Measurements from ENCODE around the gene TGFBR1.

The TGFBR1 gene

GRCh38 chr9:99101271-99101670 is 3.6 kb upstream of the TGFBR1 start:
- H3K4me1 ChIP-seq (ENCODE audit: insufficient read depth, low read length), result peaks cover 12% of the 10 kb centered on the region; the same call in 1 of the 2 replicates
- H3K27ac ChIP-seq (ENCODE audit: low read length), result no peak overlapping the region
- no peak overlapping the region for H3K4me3 ChIP-seq (ENCODE audit: low read length)
- H3K9me3 ChIP-seq (ENCODE audit: insufficient read depth, low read depth, low read length), result no peaks in the 10 kb centered on the region
- H3K9ac ChIP-seq (ENCODE audit: low read depth, low read length), result no peak overlapping the region
- no peaks in the 10 kb centered on the region for H3K36me3 ChIP-seq (ENCODE audit: insufficient read depth, low read depth, low read length)
- H3K27me3 ChIP-seq (ENCODE audit: insufficient read depth, low read length), result peaks cover 19% of the 10 kb centered on the region

- peaks cover 19% of the 10 kb centered on the region for H3K27me3 ChIP-seq (ENCODE audit: insufficient read depth, low read length)
- H3K9ac ChIP-seq (ENCODE audit: low read depth, low read length), result no peak overlapping the region
- no peak overlapping the region for H3K4me3 ChIP-seq (ENCODE audit: low read length)
- peaks cover 12% of the 10 kb centered on the region; the same call in 1 of the 2 replicates for H3K4me1 ChIP-seq (ENCODE audit: insufficient read depth, low read length)
- H3K9me3 ChIP-seq (ENCODE audit: insufficient read depth, low read depth, low read length), result no peaks in the 10 kb centered on the region
- no peaks in the 10 kb centered on the region for H3K36me3 ChIP-seq (ENCODE audit: insufficient read depth, low read depth, low read length)
- H3K27ac ChIP-seq (ENCODE audit: low read length), result no peak overlapping the region
Measured at GRCh38 chr9:99101812-99102211, 3.1 kb upstream of the TGFBR1 start.

GRCh38 chr9:99103054-99103895 is 1.6 kb upstream of the TGFBR1 start:
- no peak overlapping the region for H3K27ac ChIP-seq (ENCODE audit: low read length)
- peaks cover 19% of the 10 kb centered on the region for H3K27me3 ChIP-seq (ENCODE audit: insufficient read depth, low read length)
- H3K36me3 ChIP-seq (ENCODE audit: insufficient read depth, low read depth, low read length), result no peaks in the 10 kb centered on the region
- H3K4me3 ChIP-seq (ENCODE audit: low read length), result peak overlapping the region; percentile 84
- no peaks in the 10 kb centered on the region for H3K9me3 ChIP-seq (ENCODE audit: insufficient read depth, low read depth, low read length)
- peak overlapping the region; percentile 69; the same call in 1 of the 2 replicates for H3K9ac ChIP-seq (ENCODE audit: low read depth, low read length)
- peaks cover 12% of the 10 kb centered on the region for H3K4me1 ChIP-seq (ENCODE audit: insufficient read depth, low read length)

GRCh38 chr9:99103901-99104458 is 933 bp upstream of the TGFBR1 start:
- Histone ChIP-seq H3K27me3 (ENCODE audit: insufficient read depth, low read length) (peaks cover 19% of the 10 kb centered on the region), H3K36me3 (ENCODE audit: insufficient read depth, low read depth, low read length) (no peaks in the 10 kb centered on the region), H3K4me3 (ENCODE audit: low read length) (peak overlapping the region; percentile 84), H3K9ac (ENCODE audit: low read depth, low read length) (peak overlapping the region; percentile 69; the same call in 1 of the 2 replicates), H3K27ac (ENCODE audit: low read length) (no peak overlapping the region), H3K4me1 (ENCODE audit: insufficient read depth, low read length) (peaks cover 12% of the 10 kb centered on the region), H3K9me3 (ENCODE audit: insufficient read depth, low read depth, low read length) (no peaks in the 10 kb centered on the region)

GRCh38 chr9:99105152-99106043 is 485 bp downstream of the TGFBR1 start:
- Histone ChIP-seq H3K9me3 (ENCODE audit: insufficient read depth, low read depth, low read length) (no peaks in the 10 kb centered on the region), H3K4me3 (ENCODE audit: low read length) (peak overlapping the region; percentile 90), H3K4me1 (ENCODE audit: insufficient read depth, low read length) (peaks cover 12% of the 10 kb centered on the region), H3K27ac (ENCODE audit: low read length) (no peak overlapping the region), H3K27me3 (ENCODE audit: insufficient read depth, low read length) (peaks cover 19% of the 10 kb centered on the region), H3K36me3 (ENCODE audit: insufficient read depth, low read depth, low read length) (no peaks in the 10 kb centered on the region), H3K9ac (ENCODE audit: low read depth, low read length) (peak overlapping the region; percentile 85; the same call in 1 of the 2 replicates)

GRCh38 chr9:99106044-99106375 is 1.1 kb downstream of the TGFBR1 start:
- Histone ChIP-seq H3K27me3 (ENCODE audit: insufficient read depth, low read length) (peaks cover 19% of the 10 kb centered on the region), H3K27ac (ENCODE audit: low read length) (no peak overlapping the region), H3K4me1 (ENCODE audit: insufficient read depth, low read length) (peaks cover 12% of the 10 kb centered on the region), H3K9me3 (ENCODE audit: insufficient read depth, low read depth, low read length) (no peaks in the 10 kb centered on the region), H3K9ac (ENCODE audit: low read depth, low read length) (peak overlapping the region; percentile 85; the same call in 1 of the 2 replicates), H3K4me3 (ENCODE audit: low read length) (peak overlapping the region; percentile 90), H3K36me3 (ENCODE audit: insufficient read depth, low read depth, low read length) (no peaks in the 10 kb centered on the region)

- no peaks in the 10 kb centered on the region for H3K36me3 ChIP-seq (ENCODE audit: insufficient read depth, low read depth, low read length)
- no peak overlapping the region for H3K27ac ChIP-seq (ENCODE audit: low read length)
- peaks cover 19% of the 10 kb centered on the region for H3K27me3 ChIP-seq (ENCODE audit: insufficient read depth, low read length)
- H3K9ac ChIP-seq (ENCODE audit: low read depth, low read length), result no peak overlapping the region
- H3K4me3 ChIP-seq (ENCODE audit: low read length), result no peak overlapping the region
- peaks cover 21% of the 10 kb centered on the region for H3K4me1 ChIP-seq (ENCODE audit: insufficient read depth, low read length)
- no peaks in the 10 kb centered on the region for H3K9me3 ChIP-seq (ENCODE audit: insufficient read depth, low read depth, low read length)
Measured at GRCh38 chr9:99107421-99107820, 2.5 kb downstream of the TGFBR1 start.

GRCh38 chr9:99108131-99108530 is 3.2 kb downstream of the TGFBR1 start:
- no peak overlapping the region for H3K27ac ChIP-seq (ENCODE audit: low read length)
- peaks cover 28% of the 10 kb centered on the region for H3K4me1 ChIP-seq (ENCODE audit: insufficient read depth, low read length)
- H3K9ac ChIP-seq (ENCODE audit: low read depth, low read length), result no peak overlapping the region
- H3K4me3 ChIP-seq (ENCODE audit: low read length), result no peak overlapping the region
- H3K9me3 ChIP-seq (ENCODE audit: insufficient read depth, low read depth, low read length), result no peaks in the 10 kb centered on the region
- H3K27me3 ChIP-seq (ENCODE audit: insufficient read depth, low read length), result peaks cover 11% of the 10 kb centered on the region
- H3K36me3 ChIP-seq (ENCODE audit: insufficient read depth, low read depth, low read length), result no peaks in the 10 kb centered on the region

GRCh38 chr9:99109522-99109921 is 4.6 kb downstream of the TGFBR1 start:
- H3K27ac ChIP-seq (ENCODE audit: low read length), result no peak overlapping the region
- no peaks in the 10 kb centered on the region for H3K9me3 ChIP-seq (ENCODE audit: insufficient read depth, low read depth, low read length)
- H3K4me3 ChIP-seq (ENCODE audit: low read length), result no peak overlapping the region
- H3K9ac ChIP-seq (ENCODE audit: low read depth, low read length), result no peak overlapping the region
- peaks cover 28% of the 10 kb centered on the region for H3K4me1 ChIP-seq (ENCODE audit: insufficient read depth, low read length)
- H3K36me3 ChIP-seq (ENCODE audit: insufficient read depth, low read depth, low read length), result no peaks in the 10 kb centered on the region
- no peaks in the 10 kb centered on the region; the same call in 1 of the 2 replicates for H3K27me3 ChIP-seq (ENCODE audit: insufficient read depth, low read length)

GRCh38 chr9:99112750-99113413 is 8.0 kb downstream of the TGFBR1 start:
- H3K9ac ChIP-seq (ENCODE audit: low read depth, low read length), result no peak overlapping the region
- H3K36me3 ChIP-seq (ENCODE audit: insufficient read depth, low read depth, low read length), result no peaks in the 10 kb centered on the region
- H3K27me3 ChIP-seq (ENCODE audit: insufficient read depth, low read length), result no peaks in the 10 kb centered on the region
- no peak overlapping the region for H3K27ac ChIP-seq (ENCODE audit: low read length)
- peaks cover 41% of the 10 kb centered on the region for H3K4me1 ChIP-seq (ENCODE audit: insufficient read depth, low read length)
- no peak overlapping the region for H3K4me3 ChIP-seq (ENCODE audit: low read length)
- H3K9me3 ChIP-seq (ENCODE audit: insufficient read depth, low read depth, low read length), result no peaks in the 10 kb centered on the region

- no peak overlapping the region for H3K27ac ChIP-seq (ENCODE audit: low read length)
Measured at GRCh38 chr9:99113414-99114048, 8.6 kb downstream of the TGFBR1 start.

More at GRCh38 chr9:99113414-99114048, 8.6 kb downstream of the TGFBR1 start:
- Histone ChIP-seq H3K27me3 (ENCODE audit: insufficient read depth, low read length) (no peaks in the 10 kb centered on the region), H3K9ac (ENCODE audit: low read depth, low read length) (no peak overlapping the region), H3K9me3 (ENCODE audit: insufficient read depth, low read depth, low read length) (no peaks in the 10 kb centered on the region), H3K4me1 (ENCODE audit: insufficient read depth, low read length) (peaks cover 41% of the 10 kb centered on the region), H3K36me3 (ENCODE audit: insufficient read depth, low read depth, low read length) (no peaks in the 10 kb centered on the region), H3K4me3 (ENCODE audit: low read length) (no peak overlapping the region)
